Measurements from ENCODE around the gene BAZ1A.
A peak's percentile ranks its signal among the peaks of the same experiment; 100 is the strongest.
"Not testable (repeated sequence)": the region's sequence is repeated elsewhere in the genome, so short reads cannot be mapped to it uniquely, and the experiment has no call there.

Gene BAZ1A

DNA sequence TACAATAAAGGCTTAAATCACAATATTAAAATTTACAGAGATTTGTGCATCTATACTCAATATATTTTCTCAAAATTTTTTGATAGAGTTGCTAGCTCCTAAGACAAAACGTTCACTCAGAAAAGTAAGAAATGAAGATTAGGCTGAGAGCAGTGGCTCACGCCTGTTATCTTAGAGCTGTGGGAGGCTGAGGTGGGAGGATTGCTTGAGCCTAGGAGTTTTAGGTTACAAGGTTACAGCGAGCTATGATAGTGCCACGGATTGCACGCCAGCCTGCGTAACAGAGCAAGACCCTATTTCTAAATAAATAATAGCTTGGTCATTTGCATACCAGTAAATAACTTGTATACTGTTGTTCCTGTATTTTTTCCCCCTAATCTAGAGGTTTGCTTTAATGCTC lies 125.8 kb downstream of the BAZ1A start:
- Histone ChIP-seq H2BK15ac (ENCODE audit: low read depth, poor library complexity, severe bottlenecking) (no peak overlapping the region), H3K4me2 (ENCODE audit: low read length, poor library complexity, severe bottlenecking) (no peak overlapping the region), H4K91ac (ENCODE audit: low read length) (no peak overlapping the region), H3K27ac (ENCODE audit: low read length, poor library complexity, severe bottlenecking) (no peak overlapping the region), H3K9me3 (ENCODE audit: control insufficient read depth, low read length) (no peaks in the 10 kb centered on the region), H2BK5ac (ENCODE audit: low read depth, low read length, poor library complexity, severe bottlenecking) (no peak overlapping the region), H2AFZ (ENCODE audit: low read depth, low read length) (no peak overlapping the region), H3K18ac (ENCODE audit: low read depth in 1 of 2, low read length in 2 of 2) (no peak overlapping the region), H3K14ac (ENCODE audit: low read length in 2 of 2) (no peak overlapping the region), H3K23ac (ENCODE audit: low read length in 2 of 2) (no peak overlapping the region), H3K27me3 (ENCODE audit: control insufficient read depth in 1 of 2, insufficient read depth in 1 of 2, low read length in 2 of 2) (no peaks in the 10 kb centered on the region), H3K4ac (ENCODE audit: low read depth in 1 of 2, low read length in 2 of 2) (no peak overlapping the region), H3K4me1 (ENCODE audit: control insufficient read depth, insufficient read depth, low read depth, low read length) (peaks cover 1% of the 10 kb centered on the region), H3K36me3 (ENCODE audit: control insufficient read depth in 1 of 2, insufficient read depth in 2 of 2, low read depth in 1 of 2, low read length in 2 of 2) (peaks cover 0 to 19% of the 10 kb centered on the region in 2 experiments), H3K4me3 (ENCODE audit: insufficient read depth in 1 of 2, low read depth in 1 of 2, low read length in 2 of 2) (no peak overlapping the region), H2BK12ac (ENCODE audit: low read length in 2 of 2) (no peak overlapping the region), H2BK120ac (ENCODE audit: low read depth, low read length) (no peak overlapping the region), H3K9ac (ENCODE audit: low read length) (no peak overlapping the region), H4K8ac (ENCODE audit: low read length) (no peak overlapping the region), H3K79me1 (replicated peaks; ENCODE audit: low read length, poor library complexity, severe bottlenecking) (no peaks in the 10 kb centered on the region), H2AK5ac (ENCODE audit: low read length, severe bottlenecking) (no peak overlapping the region)
- DNase-seq: no peak
- WGBS: 90% methylated on average over 2 of the region's 6 CpGs

DNA sequence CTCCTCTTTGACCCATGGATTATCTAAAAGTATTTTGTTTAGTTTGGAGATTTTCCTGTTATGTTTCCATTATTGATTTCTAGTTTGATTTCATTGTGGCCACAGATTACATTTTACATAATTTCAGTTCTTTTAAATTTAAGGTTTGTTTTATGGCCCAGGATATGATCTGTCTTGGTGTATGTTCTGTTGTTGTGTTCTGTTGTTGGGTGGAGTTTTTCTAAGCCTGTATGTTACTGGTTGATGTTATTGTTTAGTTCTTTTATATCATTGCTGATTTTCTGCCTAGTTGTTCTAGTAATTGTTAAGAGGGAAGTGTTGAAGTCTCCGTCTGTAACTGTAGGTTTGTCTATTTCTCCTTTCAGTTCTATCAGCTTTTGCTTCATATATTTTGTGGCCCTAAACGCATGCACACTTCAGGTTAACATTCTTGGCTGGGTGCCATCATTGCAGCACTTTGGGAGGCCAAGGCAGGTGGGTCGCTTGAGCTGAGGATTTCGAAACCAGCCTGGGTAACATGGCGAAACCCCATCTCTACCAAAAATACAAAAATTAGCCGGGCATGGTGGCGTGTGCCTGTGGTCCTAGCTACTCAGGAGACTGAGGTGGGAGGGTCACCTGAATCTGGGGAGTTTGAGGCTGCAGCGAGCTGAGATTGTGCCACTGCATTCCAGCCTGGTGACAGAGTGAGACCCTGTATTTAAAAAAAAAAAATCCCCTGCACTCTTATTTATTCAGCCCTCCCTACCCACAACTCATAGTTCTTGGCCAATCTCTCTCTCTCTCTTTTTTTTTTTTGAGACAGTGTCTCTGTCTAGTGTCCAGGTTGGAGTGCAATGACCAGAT lies 132.7 kb downstream of the BAZ1A start:
- Histone ChIP-seq H3K4me3 (ENCODE audit: insufficient read depth in 1 of 2, low read depth in 1 of 2, low read length in 2 of 2) (no peak overlapping the region), H2BK15ac (ENCODE audit: low read depth, poor library complexity, severe bottlenecking) (no peak overlapping the region), H3K27ac (ENCODE audit: low read length, poor library complexity, severe bottlenecking) (no peak overlapping the region), H3K9ac (ENCODE audit: low read length) (no peak overlapping the region), H4K8ac (ENCODE audit: low read length) (no peak overlapping the region), H3K23ac (ENCODE audit: low read length in 2 of 2) (no peak overlapping the region), H2BK5ac (ENCODE audit: low read depth, low read length, poor library complexity, severe bottlenecking) (no peak overlapping the region), H3K9me3 (ENCODE audit: control insufficient read depth, low read length) (no peaks in the 10 kb centered on the region), H4K91ac (ENCODE audit: low read length) (no peak overlapping the region), H3K4ac (ENCODE audit: low read depth in 1 of 2, low read length in 2 of 2) (no peak overlapping the region), H3K4me1 (ENCODE audit: control insufficient read depth, insufficient read depth, low read depth, low read length) (no peaks in the 10 kb centered on the region), H2BK120ac (ENCODE audit: low read depth, low read length) (no peak overlapping the region), H2AK5ac (ENCODE audit: low read length, severe bottlenecking) (no peak overlapping the region), H3K4me2 (ENCODE audit: low read length, poor library complexity, severe bottlenecking) (no peak overlapping the region), H3K27me3 (ENCODE audit: control insufficient read depth in 1 of 2, insufficient read depth in 1 of 2, low read length in 2 of 2) (no peaks in the 10 kb centered on the region), H3K79me1 (replicated peaks; ENCODE audit: low read length, poor library complexity, severe bottlenecking) (no peaks in the 10 kb centered on the region), H3K36me3 (ENCODE audit: control insufficient read depth in 1 of 2, insufficient read depth in 2 of 2, low read depth in 1 of 2, low read length in 2 of 2) (no peaks in the 10 kb centered on the region), H3K14ac (ENCODE audit: low read length in 2 of 2) (no peak overlapping the region), H2AFZ (ENCODE audit: low read depth, low read length) (no peak overlapping the region), H3K18ac (ENCODE audit: low read depth in 1 of 2, low read length in 2 of 2) (no peak overlapping the region), H2BK12ac (ENCODE audit: low read length in 2 of 2) (no peak overlapping the region)
- 89% methylated on average over 8 of the region's 8 CpGs for WGBS
- DNase-seq: no peak

DNA sequence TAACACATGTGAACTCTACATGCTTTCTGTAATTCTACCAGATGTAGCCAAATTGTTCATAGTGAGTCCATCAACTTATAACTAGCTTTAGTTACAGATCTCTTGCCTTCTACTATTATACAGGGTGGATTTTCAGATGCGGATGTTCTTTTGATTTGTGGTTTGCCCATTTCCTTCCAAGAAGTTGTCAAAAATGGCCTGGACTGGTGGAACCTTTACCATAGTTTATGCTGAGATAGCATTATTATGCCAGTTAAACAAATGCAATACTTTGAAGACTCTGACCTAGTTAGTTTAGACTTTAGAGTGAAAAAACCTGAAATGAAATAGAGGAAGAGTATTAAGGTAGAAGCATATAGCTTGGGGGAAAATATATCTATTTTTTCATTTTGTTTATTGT lies 133.3 kb downstream of the BAZ1A start:
- no peak overlapping the region for H3K9ac ChIP-seq (ENCODE audit: low read length)
- no peak overlapping the region for H3K4me2 ChIP-seq (ENCODE audit: low read length, poor library complexity, severe bottlenecking)
- H3K36me3 ChIP-seq (ENCODE audit: control insufficient read depth in 1 of 2, insufficient read depth in 2 of 2, low read depth in 1 of 2, low read length in 2 of 2): no peaks in the 10 kb centered on the region
- H3K27me3 ChIP-seq (ENCODE audit: control insufficient read depth in 1 of 2, insufficient read depth in 1 of 2, low read length in 2 of 2): no peaks in the 10 kb centered on the region
- no peak overlapping the region for H3K4ac ChIP-seq (ENCODE audit: low read depth in 1 of 2, low read length in 2 of 2)
- WGBS: 100% methylated on average over 1 of the region's 1 CpG
- H2BK5ac ChIP-seq (ENCODE audit: low read depth, low read length, poor library complexity, severe bottlenecking): no peak overlapping the region
- H2BK15ac ChIP-seq (ENCODE audit: low read depth, poor library complexity, severe bottlenecking): no peak overlapping the region
- H2BK120ac ChIP-seq (ENCODE audit: low read depth, low read length): no peak overlapping the region
- H3K4me1 ChIP-seq (ENCODE audit: control insufficient read depth, insufficient read depth, low read depth, low read length): no peaks in the 10 kb centered on the region
- no peak overlapping the region for H3K18ac ChIP-seq (ENCODE audit: low read depth in 1 of 2, low read length in 2 of 2)
- H3K79me1 ChIP-seq (replicated peaks; ENCODE audit: low read length, poor library complexity, severe bottlenecking): no peaks in the 10 kb centered on the region
- no peak overlapping the region for H4K91ac ChIP-seq (ENCODE audit: low read length)
- no peak overlapping the region for H3K23ac ChIP-seq (ENCODE audit: low read length in 2 of 2)
- H3K9me3 ChIP-seq (ENCODE audit: control insufficient read depth, low read length): no peaks in the 10 kb centered on the region
- H3K4me3 ChIP-seq (ENCODE audit: insufficient read depth in 1 of 2, low read depth in 1 of 2, low read length in 2 of 2): no peak overlapping the region
- no peak overlapping the region for H3K27ac ChIP-seq (ENCODE audit: low read length, poor library complexity, severe bottlenecking)
- H2AFZ ChIP-seq (ENCODE audit: low read depth, low read length): no peak overlapping the region
- H3K14ac ChIP-seq (ENCODE audit: low read length in 2 of 2): no peak overlapping the region
- no peak overlapping the region for H2AK5ac ChIP-seq (ENCODE audit: low read length, severe bottlenecking)
- DNase-seq: no peak
- no peak overlapping the region for H4K8ac ChIP-seq (ENCODE audit: low read length)
- H2BK12ac ChIP-seq (ENCODE audit: low read length in 2 of 2): no peak overlapping the region

DNA sequence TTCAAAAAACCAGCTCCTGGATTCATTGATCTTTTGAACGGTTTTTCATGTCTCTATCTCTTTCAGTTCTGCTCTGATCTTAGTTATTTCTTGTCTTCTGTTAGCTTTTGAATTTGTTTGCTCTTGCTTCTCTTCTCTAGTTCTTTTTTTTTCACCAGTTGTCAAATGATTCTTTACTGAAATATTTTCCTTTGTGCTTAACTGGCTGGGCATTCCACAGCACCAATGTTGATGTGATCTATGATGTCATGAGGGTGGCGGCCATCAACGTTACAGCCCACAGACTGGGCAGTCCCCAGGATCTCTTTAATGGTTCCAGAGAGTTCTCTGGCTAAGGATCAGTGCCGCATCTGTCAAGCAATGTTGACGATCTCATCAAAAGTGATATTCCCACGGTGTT lies 135.0 kb downstream of the BAZ1A start:
- H3K9me3 ChIP-seq (ENCODE audit: control insufficient read depth, low read length); H3K79me1 ChIP-seq (replicated peaks; ENCODE audit: low read length, poor library complexity, severe bottlenecking); H4K8ac ChIP-seq (ENCODE audit: low read length); H3K14ac ChIP-seq (ENCODE audit: low read length in 2 of 2); H3K36me3 ChIP-seq (ENCODE audit: control insufficient read depth in 1 of 2, insufficient read depth in 2 of 2, low read depth in 1 of 2, low read length in 2 of 2); H3K4me2 ChIP-seq (ENCODE audit: low read length, poor library complexity, severe bottlenecking); H3K9ac ChIP-seq (ENCODE audit: low read length); H2BK12ac ChIP-seq (ENCODE audit: low read length in 2 of 2); H2BK15ac ChIP-seq (ENCODE audit: low read depth, poor library complexity, severe bottlenecking); H3K18ac ChIP-seq (ENCODE audit: low read depth in 1 of 2, low read length in 2 of 2); H3K4me3 ChIP-seq (ENCODE audit: insufficient read depth in 1 of 2, low read depth in 1 of 2, low read length in 2 of 2); H3K4me1 ChIP-seq (ENCODE audit: control insufficient read depth, insufficient read depth, low read depth, low read length); H3K27ac ChIP-seq (ENCODE audit: low read length, poor library complexity, severe bottlenecking); H2BK5ac ChIP-seq (ENCODE audit: low read depth, low read length, poor library complexity, severe bottlenecking); H3K4ac ChIP-seq (ENCODE audit: low read depth in 1 of 2, low read length in 2 of 2); H2BK120ac ChIP-seq (ENCODE audit: low read depth, low read length); H2AK5ac ChIP-seq (ENCODE audit: low read length, severe bottlenecking); H3K23ac ChIP-seq (ENCODE audit: low read length in 2 of 2); H4K91ac ChIP-seq (ENCODE audit: low read length); H3K27me3 ChIP-seq (ENCODE audit: control insufficient read depth in 1 of 2, insufficient read depth in 1 of 2, low read length in 2 of 2); H2AFZ ChIP-seq (ENCODE audit: low read depth, low read length): not testable (repeated sequence)
- DNase-seq: peak; percentile 55
- 90% methylated on average over 5 of the region's 6 CpGs for WGBS
